ENCODE measurements around the gene DFFB. TPM values are rescaled to one million over a fixed set of nuclear protein-coding genes. Genes with fewer than 3 reads are reported as not detected.

The DFFB gene
- total RNA-seq, 1 experiment from 2014 or later, result 7.6 TPM

GRCh38 chr1:3890389-3891328, 33.4 kb downstream of the DFFB start:
- no peak for DNase-seq (ENCODE audit: low spot score)
- in situ Hi-C loops (cut with HindIII; ENCODE audit: low sequenced_read_pairs), result no loop called here

GRCh38 chr1:3891329-3891865, 34.1 kb downstream of the DFFB start:
- DNase-seq (ENCODE audit: low spot score), result no peak
- in situ Hi-C loops (cut with HindIII; ENCODE audit: low sequenced_read_pairs), result no loop called here

- DNase-seq (ENCODE audit: low spot score), result peak; percentile 67
- in situ Hi-C loops (cut with HindIII; ENCODE audit: low sequenced_read_pairs), result no loop called here
These were observed 35.5 kb downstream of the DFFB start for GRCh38 chr1:3892748-3893147.

GRCh38 chr1:3893190-3893589, 35.9 kb downstream of the DFFB start:
- DNase-seq (ENCODE audit: low spot score), result no peak
- in situ Hi-C loops (cut with HindIII; ENCODE audit: low sequenced_read_pairs), result no loop called here

GRCh38 chr1:3894626-3895278, 37.5 kb downstream of the DFFB start:
- no peak for DNase-seq (ENCODE audit: low spot score)
- in situ Hi-C loops (cut with HindIII; ENCODE audit: low sequenced_read_pairs), result no loop called here

GRCh38 chr1:3895279-3895950, 38.1 kb downstream of the DFFB start:
- in situ Hi-C loops (cut with HindIII; ENCODE audit: low sequenced_read_pairs), result no loop called here
- DNase-seq (ENCODE audit: low spot score), result no peak

GRCh38 chr1:3895951-3896325, 38.7 kb downstream of the DFFB start:
- in situ Hi-C loops (cut with HindIII; ENCODE audit: low sequenced_read_pairs), result no loop called here

GRCh38 chr1:3896396-3897000, 39.2 kb downstream of the DFFB start:
- in situ Hi-C loops (cut with HindIII; ENCODE audit: low sequenced_read_pairs), result no loop called here
- no peak for DNase-seq (ENCODE audit: low spot score)

More at GRCh38 chr1:3895951-3896325, 38.7 kb downstream of the DFFB start:
- DNase-seq (ENCODE audit: low spot score), result no peak

- in situ Hi-C loops (cut with HindIII; ENCODE audit: low sequenced_read_pairs), result no loop called here
- DNase-seq (ENCODE audit: low spot score), result no peak
These were observed 41.1 kb downstream of the DFFB start for GRCh38 chr1:3898475-3898735.

GRCh38 chr1:3898994-3899753, 41.9 kb downstream of the DFFB start:
- DNase-seq (ENCODE audit: low spot score), result peak; percentile 6
- in situ Hi-C loops (cut with HindIII; ENCODE audit: low sequenced_read_pairs), result no loop called here

- DNase-seq (ENCODE audit: low spot score), result no peak
- in situ Hi-C loops (cut with HindIII; ENCODE audit: low sequenced_read_pairs), result no loop called here
These were observed 42.5 kb downstream of the DFFB start for GRCh38 chr1:3899754-3900149.

GRCh38 chr1:3900150-3900968, 43.1 kb downstream of the DFFB start, which contains the start of gene C1orf174:
C1orf174 (minus strand) TSS chr1:3900272; CDS start chr1:3900186, 86 bp downstream.
- peak; percentile 100 for DNase-seq (ENCODE audit: low spot score)
- in situ Hi-C loops (cut with HindIII; ENCODE audit: low sequenced_read_pairs), result no loop called here

GRCh38 chr1:3900969-3901529, 43.8 kb downstream of the DFFB start:
- in situ Hi-C loops (cut with HindIII; ENCODE audit: low sequenced_read_pairs), result no loop called here
- DNase-seq (ENCODE audit: low spot score), result peak; percentile 94

GRCh38 chr1:3902111-3902511, 44.8 kb downstream of the DFFB start:
- DNase-seq (ENCODE audit: low spot score), result no peak
- in situ Hi-C loops (cut with HindIII; ENCODE audit: low sequenced_read_pairs), result no loop called here

- in situ Hi-C loops (cut with HindIII; ENCODE audit: low sequenced_read_pairs), result no loop called here
- no peak for DNase-seq (ENCODE audit: low spot score)
These were observed 45.4 kb downstream of the DFFB start for GRCh38 chr1:3902571-3903091.

- in situ Hi-C loops (cut with HindIII; ENCODE audit: low sequenced_read_pairs), result no loop called here
- peak; percentile 18 for DNase-seq (ENCODE audit: low spot score)
These were observed 46.1 kb downstream of the DFFB start for GRCh38 chr1:3903141-3904005.
